GM18517 (cell line): ENCODE measurements around the gene USPL1.
A peak's percentile ranks its signal among the peaks of the same experiment; 100 is the strongest.
"Not testable (repeated sequence)": the region's sequence is repeated elsewhere in the genome, so short reads cannot be mapped to it uniquely, and the experiment has no call there.

Source experiments
- ATAC-seq: cut with Tn5 transposase; IDR thresholded peaks from one replicate; pipeline ENCODE4 v1.9.1; 2021; ENCODE audit warnings: mild to moderate bottlenecking, moderate library complexity; ENCODE audit not compliant: unreplicated experiment

Gene USPL1

DNA sequence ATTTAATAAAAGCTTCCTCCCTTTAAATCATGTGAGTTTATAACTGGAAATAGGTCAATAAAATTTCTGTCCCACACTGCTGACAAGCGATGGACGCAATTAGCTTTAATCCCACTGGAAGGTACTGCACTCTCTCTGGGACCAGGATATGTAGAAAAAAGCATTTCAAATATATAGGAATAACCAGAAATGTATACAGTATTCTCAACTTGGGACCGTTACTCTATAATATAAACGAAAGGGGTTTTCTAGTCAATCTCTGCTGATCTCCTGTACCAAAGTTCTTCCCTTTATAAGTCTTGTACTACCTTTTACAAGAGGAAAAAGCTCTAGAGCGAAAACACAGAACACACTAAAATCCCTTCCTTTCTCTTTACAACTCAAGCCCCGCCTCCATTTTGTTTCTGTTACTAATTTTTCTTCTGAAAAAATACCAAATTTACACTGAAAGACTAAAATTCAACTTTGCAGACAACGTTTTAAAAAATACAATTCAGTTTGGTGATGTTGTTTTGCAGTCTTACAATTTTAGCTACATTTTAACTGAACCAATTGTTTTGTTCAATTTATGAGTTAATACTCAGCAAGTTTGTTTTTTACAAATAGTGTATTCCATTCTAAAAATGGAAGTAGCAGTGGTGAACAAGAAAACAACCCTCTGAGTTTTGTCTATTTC, 1.7 kb upstream of the USPL1 start:
- ATAC-seq, result no peak

DNA sequence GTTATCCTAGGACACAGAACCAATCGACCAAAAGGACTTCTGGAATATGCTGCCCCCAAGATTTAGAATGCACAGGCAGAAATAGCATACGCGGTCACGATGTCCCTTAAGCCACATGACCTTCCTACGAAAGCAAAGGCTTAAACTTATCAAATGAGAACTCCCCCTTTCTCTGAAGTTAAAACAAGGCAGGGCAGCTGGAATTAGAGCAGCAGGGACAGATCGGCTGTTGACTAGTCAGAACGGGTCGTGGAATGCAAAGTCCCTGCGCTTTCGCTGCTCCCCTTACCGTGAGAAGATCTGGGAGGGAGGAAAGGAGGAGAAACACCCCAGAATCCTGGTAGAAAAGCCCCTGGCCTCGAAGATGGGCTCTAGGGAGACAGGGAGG, 799 bp upstream of the USPL1 start:
- peak; percentile 27 for ATAC-seq

- ATAC-seq, result peak; percentile 0
Measured at GRCh38 chr13:30618186-30618929, 638 bp downstream of the USPL1 start.

- ATAC-seq, result no peak
Measured at GRCh38 chr13:30618930-30619279, 1.2 kb downstream of the USPL1 start.

DNA sequence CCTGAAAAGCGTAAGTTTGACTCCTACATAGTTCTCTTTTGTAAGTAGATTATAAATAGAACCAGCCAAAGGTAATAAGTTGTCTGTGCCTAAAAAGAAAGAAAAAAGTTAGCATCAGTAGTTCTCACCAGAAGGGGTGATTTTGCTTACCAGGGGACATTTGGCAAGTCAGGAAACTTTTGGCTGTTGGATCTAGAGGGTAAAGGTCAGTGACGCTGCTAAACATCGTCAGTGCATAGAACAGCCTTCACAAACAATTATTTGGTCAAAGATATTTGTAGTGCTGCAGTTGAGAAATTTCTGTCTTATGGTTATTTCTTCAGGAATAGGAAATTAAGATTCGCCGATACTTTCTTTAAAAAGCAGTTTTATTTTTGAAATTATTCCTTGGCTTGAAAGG, 2.0 kb downstream of the USPL1 start:
- no peak for ATAC-seq

- ATAC-seq, result no peak
Measured at GRCh38 chr13:30620941-30621340, 3.2 kb downstream of the USPL1 start.

- ATAC-seq, result no peak
Measured at GRCh38 chr13:30622551-30622950, 4.8 kb downstream of the USPL1 start.

DNA sequence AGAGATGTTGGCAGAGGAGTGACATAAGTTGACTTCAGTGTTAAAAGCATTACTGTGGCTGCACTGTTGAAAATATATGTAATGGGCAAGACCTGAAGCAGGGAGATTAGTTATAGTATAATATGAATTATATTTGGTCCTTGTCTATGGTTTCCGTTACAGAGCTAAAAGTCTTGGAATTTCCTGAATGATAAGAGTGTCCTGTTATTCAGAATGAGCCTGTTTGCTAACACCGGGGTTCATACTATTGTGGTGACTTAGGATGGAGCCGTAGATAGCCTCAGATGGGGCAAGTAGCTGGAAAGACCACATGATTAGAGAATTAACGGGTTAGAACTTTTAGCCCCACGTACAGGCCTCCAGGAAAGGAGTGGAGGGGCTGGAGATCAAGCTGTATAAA, 5.7 kb downstream of the USPL1 start:
- no peak for ATAC-seq

DNA sequence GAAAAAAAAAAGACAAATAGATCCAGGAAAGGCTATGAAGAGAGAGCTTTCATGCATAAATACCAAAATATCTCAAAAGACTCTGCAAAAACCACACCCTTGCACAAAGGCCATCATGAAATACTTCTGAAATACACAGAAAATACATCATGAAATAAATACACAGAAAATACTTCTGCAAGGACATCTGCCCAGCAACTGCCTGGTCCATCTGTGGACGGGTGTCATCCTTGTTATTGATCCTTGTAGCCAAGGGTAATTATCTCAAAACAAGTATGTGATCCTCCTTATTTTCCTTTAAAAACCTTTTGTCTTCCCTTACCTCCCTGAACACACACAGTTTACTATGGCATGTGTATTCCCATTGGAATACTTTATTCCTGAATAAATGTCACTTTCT, 6.9 kb downstream of the USPL1 start:
- no peak for ATAC-seq

DNA sequence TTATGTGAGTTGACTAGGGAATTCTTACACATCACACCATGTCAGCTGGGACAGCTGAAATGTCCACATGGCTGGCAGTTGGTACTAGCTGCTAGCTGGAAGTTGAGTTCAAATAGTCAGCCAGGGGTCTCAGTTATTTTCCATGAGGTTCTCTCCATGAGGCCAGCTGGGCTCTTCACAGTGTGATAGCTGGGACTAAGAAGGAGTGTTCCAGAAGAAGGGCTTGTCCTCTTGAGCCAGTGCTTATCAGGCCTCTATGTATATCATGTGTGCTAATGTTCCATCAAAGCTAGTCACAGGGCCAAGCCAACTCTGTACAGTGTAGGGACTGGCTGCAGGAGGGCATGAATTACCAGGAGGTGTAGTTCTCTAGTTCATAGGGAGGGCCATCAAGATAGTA, 11.8 kb downstream of the USPL1 start:
- no peak for ATAC-seq

GRCh38 chr13:30633861-30634260, 16.1 kb downstream of the USPL1 start:
- ATAC-seq, result no peak

DNA sequence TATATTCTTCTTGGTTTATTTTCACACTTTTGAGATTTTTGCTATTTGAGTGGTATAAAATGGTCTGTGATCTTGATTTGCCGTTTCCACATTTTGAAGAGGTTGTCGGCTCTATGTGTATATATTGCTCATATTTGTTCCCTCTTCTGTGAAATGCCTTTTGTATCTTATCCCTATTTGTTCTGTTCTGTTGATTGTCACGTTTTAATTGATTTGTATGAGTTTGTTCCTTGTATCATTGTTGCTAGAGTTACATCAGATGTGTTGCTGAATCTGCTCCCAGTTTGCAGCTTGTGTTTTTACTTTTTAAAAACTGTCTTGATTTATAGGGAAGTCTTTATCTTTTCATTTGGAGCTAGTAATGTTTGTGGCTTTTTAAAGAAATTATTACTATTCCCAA, 17.1 kb downstream of the USPL1 start:
- no peak for ATAC-seq

- no peak for ATAC-seq
Measured at GRCh38 chr13:30638301-30638700, 20.6 kb downstream of the USPL1 start.

- no peak for ATAC-seq
Measured at GRCh38 chr13:30639671-30640070, 22.0 kb downstream of the USPL1 start.

DNA sequence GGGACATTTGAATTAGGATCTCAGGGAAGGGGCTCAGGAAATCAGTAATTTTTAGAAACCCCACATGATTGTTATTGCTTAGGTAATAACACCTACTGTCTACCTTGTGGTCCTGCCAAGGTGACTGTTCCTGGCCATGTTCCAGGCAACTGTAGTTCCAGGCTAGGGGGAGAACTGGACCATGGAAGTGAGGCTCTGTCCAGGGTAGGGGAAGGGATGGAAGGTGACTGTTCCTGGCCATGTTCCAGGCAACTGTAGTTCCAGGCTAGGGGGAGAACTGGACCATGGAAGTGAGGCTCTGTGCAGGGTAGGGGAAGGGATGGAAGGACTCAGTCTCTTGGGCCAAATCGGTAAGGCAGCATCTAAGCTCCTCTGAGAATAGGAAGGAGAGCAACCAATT, 23.5 kb downstream of the USPL1 start:
- not testable (repeated sequence) for ATAC-seq

DNA sequence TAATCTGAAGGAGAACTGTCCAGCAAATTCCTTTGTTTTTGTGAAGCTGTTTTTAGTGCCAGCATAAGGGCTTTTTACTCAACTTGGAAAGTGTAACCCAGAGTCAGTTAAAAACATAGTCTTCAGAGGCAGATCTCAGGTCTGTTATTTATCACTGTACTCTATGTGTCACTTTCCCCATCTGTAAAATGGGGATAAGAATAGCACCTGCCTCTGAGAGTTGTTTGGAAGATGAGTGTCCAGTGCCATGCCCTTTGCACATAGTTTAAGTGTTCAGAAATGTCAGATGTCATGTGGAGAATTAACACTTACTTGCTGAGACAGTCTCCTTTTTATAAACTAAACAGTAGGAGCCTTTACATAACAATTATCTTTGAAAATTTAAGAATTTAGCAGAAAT, 27.9 kb downstream of the USPL1 start:
- no peak for ATAC-seq

DNA sequence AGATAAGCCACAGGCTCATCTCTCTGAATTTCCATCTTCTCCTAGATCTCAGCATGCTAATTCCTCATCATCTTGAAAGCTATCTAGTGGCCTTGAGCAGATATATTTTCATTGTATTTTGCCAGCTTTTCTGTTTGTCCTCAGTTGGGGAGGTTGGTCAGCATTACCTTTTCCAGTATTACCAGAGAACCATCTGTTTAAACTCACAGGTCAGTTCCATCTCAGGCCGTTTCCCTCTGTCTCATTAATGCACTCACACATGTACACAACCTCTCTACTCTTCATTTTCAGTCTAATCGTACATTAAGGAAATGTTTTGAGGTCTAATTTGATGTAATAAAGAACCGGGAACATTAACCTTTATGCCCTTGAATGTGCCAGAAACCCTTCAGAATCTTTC, 29.7 kb downstream of the USPL1 start:
- ATAC-seq, result no peak

DNA sequence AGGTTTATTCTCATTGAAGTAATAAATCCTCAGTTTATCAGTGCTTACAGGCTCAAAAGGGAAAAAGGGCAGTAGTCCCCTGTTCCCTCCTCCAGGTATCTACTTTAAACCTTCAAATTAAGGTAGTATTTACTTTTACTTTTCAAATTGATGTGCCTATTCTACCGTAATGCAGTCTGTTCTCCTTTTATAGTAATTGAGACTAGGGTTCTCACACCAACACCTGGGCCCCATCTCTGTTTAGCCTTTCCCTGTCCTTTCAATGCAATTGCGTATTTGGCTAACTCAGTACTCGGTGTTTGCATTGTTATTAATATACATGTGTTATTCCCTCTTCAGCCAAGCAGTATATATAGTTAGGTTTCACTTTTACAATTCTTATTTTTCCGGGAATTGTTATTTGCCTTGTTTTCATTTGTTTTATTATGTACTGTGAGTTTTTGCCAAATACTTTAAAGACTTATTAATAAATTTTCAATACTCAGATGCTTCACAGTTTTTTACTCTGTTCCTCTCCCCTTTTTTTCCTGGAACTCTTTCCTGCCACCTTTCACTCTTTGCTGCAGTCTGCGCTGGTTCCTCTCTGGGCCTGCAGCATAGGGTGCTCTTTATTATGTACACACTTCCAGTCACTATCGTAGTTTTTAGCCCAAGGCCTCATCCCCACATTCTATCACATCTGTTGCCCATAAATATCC, 30.3 kb downstream of the USPL1 start:
- no peak for ATAC-seq

DNA sequence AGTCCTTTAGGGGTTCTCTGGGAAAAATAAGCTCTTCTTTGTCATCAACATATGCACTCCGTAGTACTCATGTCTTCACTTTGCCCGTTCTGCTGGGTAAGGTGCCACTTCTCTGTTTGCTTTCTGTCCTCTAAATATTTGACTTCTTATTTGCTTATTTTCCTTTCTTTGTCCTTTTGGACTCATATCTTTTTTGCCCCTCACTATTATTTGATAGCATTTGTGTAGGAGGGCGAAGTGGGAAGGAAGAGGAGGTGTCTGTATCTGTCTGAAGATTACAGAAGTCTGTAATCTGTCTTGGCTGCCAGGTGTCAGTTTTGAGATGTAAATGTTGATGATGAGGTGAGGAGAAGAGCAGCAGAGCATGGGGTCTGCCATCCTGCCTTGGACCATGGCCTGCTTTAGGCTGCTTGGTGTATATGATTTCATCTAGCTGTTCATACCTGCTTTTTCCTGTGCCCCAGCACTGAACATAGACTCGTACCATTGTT, 30.8 kb downstream of the USPL1 start:
- no peak for ATAC-seq

GRCh38 chr13:30651648-30652047, 33.9 kb downstream of the USPL1 start:
- ATAC-seq, result not testable (repeated sequence)

DNA sequence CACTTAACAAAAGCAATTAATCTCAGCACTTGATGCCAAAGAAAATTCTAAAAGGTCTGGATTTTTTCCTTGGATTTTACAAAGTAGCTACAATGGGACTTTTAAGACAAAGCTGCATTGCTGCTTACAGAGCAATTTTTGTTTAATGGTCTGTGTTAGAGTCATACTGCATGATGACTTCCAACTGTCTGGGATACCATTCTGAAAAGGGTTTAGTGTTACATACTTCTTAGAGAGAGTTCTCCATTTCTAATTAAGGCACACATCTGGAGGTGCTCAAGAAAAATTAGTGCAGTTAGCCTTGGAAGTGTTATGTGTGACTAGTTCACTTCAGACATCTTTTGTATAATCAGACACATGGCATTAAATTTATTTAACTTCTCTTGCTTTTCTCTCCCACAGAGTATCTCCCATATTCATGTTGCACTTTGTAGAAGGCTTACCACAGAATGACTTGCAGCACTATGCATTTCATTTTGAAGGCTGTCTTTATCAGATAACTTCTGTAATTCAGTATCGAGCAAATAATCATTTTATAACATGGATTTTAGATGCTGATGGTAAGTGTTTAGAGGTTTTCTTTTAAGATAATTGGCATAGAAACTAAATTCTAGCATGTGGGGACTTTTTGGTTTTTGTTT, 35.1 kb downstream of the USPL1 start:
- no peak for ATAC-seq

DNA sequence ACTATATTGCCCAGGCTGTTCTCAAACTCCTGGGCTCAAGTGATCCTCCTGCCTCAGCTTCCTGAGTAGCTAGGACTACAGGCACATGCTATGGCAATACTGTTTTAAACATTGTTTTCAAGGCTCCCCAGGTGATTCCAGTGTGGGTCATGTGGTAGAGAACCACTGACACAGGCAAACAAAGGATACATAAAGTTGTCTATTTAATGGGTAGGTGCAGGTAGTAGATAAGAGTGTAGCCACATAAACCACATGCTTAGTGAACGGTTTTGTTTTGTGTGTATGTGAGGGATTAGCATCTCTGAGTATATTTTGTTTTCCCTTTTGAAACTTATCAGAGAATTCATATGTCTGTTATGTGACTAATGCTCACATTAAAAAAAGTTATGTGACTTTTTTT, 36.7 kb downstream of the USPL1 start:
- no peak for ATAC-seq
